Measurements from ENCODE around the gene MYORG.

GRCh38 chr9:34337403-34337802 is 39.3 kb downstream of the MYORG start:
- no peak for TF ChIP-seq CTCF (IDR thresholded peaks at IDR 0.05)
- TF ChIP-seq POLR2A (IDR thresholded peaks at IDR 0.05) = no peak

All from vagina (tissue), 2 donors.